GM21723 (cell line): ENCODE data around the gene SULT2B1.

ENCODE experiments used
- ATAC-seq: cut with Tn5 transposase; IDR thresholded peaks from one replicate; pipeline ENCODE4 v1.9.1; 2021; ENCODE audit warnings: mild to moderate bottlenecking, moderate library complexity; ENCODE audit not compliant: unreplicated experiment

The SULT2B1 gene

DNA sequence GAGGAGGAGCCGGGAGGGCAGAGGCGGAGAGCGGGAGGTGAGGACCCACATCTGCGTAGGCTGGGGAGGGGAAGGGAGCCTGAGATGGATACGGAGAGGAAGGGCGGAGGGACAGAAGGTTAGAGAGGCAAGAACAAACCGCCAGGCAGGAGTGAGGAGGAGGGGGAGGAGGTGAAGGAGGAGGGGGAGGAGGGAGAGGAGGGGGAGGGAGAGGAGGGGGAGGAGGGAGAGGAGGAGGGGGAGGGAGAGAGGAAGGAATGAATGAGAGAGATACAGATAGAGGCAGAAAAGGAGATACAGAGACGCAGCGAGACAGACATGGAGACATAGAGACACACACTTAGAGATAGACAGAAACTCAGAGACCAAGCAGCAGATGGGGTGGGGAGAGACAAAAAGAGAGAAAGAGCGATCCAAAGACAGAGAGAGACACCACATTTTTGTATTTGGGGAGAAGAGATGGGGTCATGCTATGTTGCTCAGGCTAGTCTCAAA, 94.8 kb downstream of the SULT2B1 start:
- ATAC-seq = no peak

- ATAC-seq = no peak
Measured at GRCh38 chr19:48648134-48648533, 96.2 kb downstream of the SULT2B1 start.
